ENCODE data around the gene NOLC1. TPM values are rescaled to one million over a fixed set of nuclear protein-coding genes. Genes with fewer than 3 reads are reported as not detected.

Gene NOLC1
- total and polyA plus RNA-seq, 10 of the 15 experiments (the other 5 are each of a cell fraction or from before 2014, with no cell fraction given), result 91.7 to 244 (median 128) TPM

DNA sequence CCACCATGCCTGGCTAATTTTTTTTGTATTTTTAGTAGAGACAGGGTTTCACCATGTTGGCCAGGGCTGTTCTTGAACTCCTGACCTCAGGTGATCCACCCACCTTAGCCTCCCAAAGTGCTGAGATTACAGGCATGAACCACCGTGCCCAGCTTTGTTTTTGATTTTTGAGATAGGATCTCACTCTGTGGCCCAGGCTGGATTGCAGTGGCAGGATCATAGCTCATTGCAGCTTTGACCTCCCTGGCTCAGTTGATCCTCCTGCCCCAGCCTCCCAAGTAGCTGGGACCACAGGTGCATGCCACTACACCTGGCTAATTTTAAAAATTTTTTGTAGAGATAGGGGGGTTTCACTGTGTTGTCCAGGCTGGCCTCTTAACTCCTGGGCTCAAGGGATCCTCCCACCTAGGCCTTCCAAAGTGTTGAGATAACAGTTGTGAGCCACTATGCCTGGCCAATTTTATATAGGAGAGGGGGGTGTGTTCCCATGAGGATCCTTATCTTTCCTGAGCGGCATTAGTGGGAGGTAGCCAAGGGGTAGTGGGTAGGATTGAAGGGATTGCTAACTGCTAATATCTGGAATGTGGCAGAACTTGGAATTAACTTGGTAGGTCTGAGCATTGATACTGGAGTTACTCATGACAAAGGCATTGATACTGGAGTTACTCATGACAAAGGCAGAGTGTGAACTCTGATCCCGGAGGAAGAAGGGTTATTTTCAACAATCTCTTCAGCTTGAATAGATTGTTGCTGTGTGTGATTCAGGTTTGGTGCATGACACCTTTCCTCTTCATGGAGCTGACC lies 1.0 kb upstream of the NOLC1 start:
- Histone ChIP-seq H3K4me3 (0 out of 2 replicates have a peak overlapping the region, but pooled peaks have one; percentile 57), H3K79me2 (ENCODE audit: control insufficient read depth, insufficient read depth, low read length) (peaks cover 42% of the 10 kb centered on the region), H3K9ac (ENCODE audit: control insufficient read depth, insufficient read depth, low read length) (peak overlapping the region; percentile 50; the same call in 1 of the 2 replicates), H3K4me1 (ENCODE audit: control insufficient read depth, insufficient read depth, low read length) (peaks cover 9% of the 10 kb centered on the region), H4K20me1 (ENCODE audit: control insufficient read depth, insufficient read depth) (no peaks in the 10 kb centered on the region; the same call in 1 of the 2 replicates), H2AFZ (ENCODE audit: control insufficient read depth, low read depth, low read length) (peak overlapping the region; percentile 18), H3K27ac (ENCODE audit: control insufficient read depth, insufficient read depth) (peak overlapping the region; percentile 59), H3K27me3 (replicated peaks in 1 of 2; ENCODE audit: control insufficient read depth in 2 of 2, insufficient read depth in 2 of 2, low read length in 1 of 2) (no peaks in the 10 kb centered on the region), H3K36me3 (ENCODE audit: control insufficient read depth in 2 of 2, insufficient read depth in 2 of 2, low read length in 1 of 2) (peaks cover 26 to 28% of the 10 kb centered on the region in 2 experiments; a peak in 3 of 4 replicates), H3K4me2 (ENCODE audit: control insufficient read depth, insufficient read depth) (peak overlapping the region; percentile 77; the same call in 1 of the 2 replicates), H3K9me3 (replicated peaks; ENCODE audit: control insufficient read depth, insufficient read depth, low read length) (no peaks in the 10 kb centered on the region)
- ChIA-PET POLR2A (interaction anchor here (1.0 to 2.6 kb wide), 10 partner anchors 9 to 333 kb away, joined by 3 to 19 read pairs (median 4); partner anchors contain the start of genes GBF1, OGA and PPRC1), RAD21 (ENCODE audit: unreplicated experiment) (interaction anchor here (0.6 to 2.1 kb wide), 7 partner anchors 12 to 271 kb away, joined by 3 to 12 read pairs (median 5); partner anchors contain the start of gene PPRC1), CTCF (interaction anchor here (1.0 to 3.0 kb wide), 8 partner anchors 13 to 248 kb away, joined by 3 to 24 read pairs (median 6); partner anchors contain the start of gene PPRC1), SMC1A (ENCODE audit: uncharacterized antibody, unreplicated experiment) (interaction anchor here (0.5 to 5.0 kb wide), 7 partner anchors 13 to 36 kb away, joined by 3 to 29 read pairs (median 5); partner anchors contain the start of gene PPRC1)
- TF ChIP-seq POU2F2 (IDR thresholded peaks at IDR 0.05; ENCODE audit: borderline replicate concordance, low read depth, low read length) (no peak), NRF1 (conservative IDR thresholded peaks at IDR 0.05; ENCODE audit: low read depth, low read length) (no peak), SREBF2 (IDR thresholded peaks at IDR 0.05; ENCODE audit: low read length) (no peak), EP300 (IDR thresholded peaks at IDR 0.05; ENCODE audit: borderline replicate concordance in 1 of 2, control insufficient read depth in 1 of 2, low read depth in 2 of 2, low read length in 2 of 2) (no peak), POLR2A (IDR thresholded peaks at IDR 0.05; ENCODE audit: low read depth, low read length) (no peak), POLR2AphosphoS5 (IDR thresholded peaks at IDR 0.05; ENCODE audit: low read length) (no peak), RB1 (IDR thresholded peaks at IDR 0.05; ENCODE audit: borderline replicate concordance) (no peak), KLF5 (IDR thresholded peaks at IDR 0.05; ENCODE audit: partially characterized antibody) (no peak), ATF7 (IDR thresholded peaks at IDR 0.05; ENCODE audit: low read depth) (no peak), CBX5 (IDR thresholded peaks at IDR 0.05; ENCODE audit: low read depth) (no peak), ZNF217 (IDR thresholded peaks at IDR 0.05) (no peak), ESRRA (IDR thresholded peaks at IDR 0.05; ENCODE audit: low read length) (no peak), HDAC2 (IDR thresholded peaks at IDR 0.05) (no peak), FOS (IDR thresholded peaks at IDR 0.05; ENCODE audit: borderline replicate concordance, extremely low read depth, insufficient read length) (no peak), MXI1 (IDR thresholded peaks at IDR 0.05; ENCODE audit: low read depth, low read length) (no peak), CHD4 (IDR thresholded peaks at IDR 0.05) (no peak), ZNF622 (IDR thresholded peaks at IDR 0.05) (no peak), NR2C2 (IDR thresholded peaks at IDR 0.05; ENCODE audit: borderline replicate concordance, control insufficient read depth, insufficient read length, low read depth) (no peak)
- TF ChIP-seq, protein P1, sequence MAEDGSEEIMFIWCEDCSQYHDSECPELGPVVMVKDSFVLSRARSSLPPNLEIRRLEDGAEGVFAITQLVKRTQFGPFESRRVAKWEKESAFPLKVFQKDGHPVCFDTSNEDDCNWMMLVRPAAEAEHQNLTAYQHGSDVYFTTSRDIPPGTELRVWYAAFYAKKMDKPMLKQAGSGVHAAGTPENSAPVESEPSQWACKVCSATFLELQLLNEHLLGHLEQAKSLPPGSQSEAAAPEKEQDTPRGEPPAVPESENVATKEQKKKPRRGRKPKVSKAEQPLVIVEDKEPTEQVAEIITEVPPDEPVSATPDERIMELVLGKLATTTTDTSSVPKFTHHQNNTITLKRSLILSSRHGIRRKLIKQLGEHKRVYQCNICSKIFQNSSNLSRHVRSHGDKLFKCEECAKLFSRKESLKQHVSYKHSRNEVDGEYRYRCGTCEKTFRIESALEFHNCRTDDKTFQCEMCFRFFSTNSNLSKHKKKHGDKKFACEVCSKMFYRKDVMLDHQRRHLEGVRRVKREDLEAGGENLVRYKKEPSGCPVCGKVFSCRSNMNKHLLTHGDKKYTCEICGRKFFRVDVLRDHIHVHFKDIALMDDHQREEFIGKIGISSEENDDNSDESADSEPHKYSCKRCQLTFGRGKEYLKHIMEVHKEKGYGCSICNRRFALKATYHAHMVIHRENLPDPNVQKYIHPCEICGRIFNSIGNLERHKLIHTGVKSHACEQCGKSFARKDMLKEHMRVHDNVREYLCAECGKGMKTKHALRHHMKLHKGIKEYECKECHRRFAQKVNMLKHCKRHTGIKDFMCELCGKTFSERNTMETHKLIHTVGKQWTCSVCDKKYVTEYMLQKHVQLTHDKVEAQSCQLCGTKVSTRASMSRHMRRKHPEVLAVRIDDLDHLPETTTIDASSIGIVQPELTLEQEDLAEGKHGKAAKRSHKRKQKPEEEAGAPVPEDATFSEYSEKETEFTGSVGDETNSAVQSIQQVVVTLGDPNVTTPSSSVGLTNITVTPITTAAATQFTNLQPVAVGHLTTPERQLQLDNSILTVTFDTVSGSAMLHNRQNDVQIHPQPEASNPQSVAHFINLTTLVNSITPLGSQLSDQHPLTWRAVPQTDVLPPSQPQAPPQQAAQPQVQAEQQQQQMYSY (CRISPR knock-in tag; IDR thresholded peaks at IDR 0.05), result no peak
- TF ChIP-seq, protein P2, sequence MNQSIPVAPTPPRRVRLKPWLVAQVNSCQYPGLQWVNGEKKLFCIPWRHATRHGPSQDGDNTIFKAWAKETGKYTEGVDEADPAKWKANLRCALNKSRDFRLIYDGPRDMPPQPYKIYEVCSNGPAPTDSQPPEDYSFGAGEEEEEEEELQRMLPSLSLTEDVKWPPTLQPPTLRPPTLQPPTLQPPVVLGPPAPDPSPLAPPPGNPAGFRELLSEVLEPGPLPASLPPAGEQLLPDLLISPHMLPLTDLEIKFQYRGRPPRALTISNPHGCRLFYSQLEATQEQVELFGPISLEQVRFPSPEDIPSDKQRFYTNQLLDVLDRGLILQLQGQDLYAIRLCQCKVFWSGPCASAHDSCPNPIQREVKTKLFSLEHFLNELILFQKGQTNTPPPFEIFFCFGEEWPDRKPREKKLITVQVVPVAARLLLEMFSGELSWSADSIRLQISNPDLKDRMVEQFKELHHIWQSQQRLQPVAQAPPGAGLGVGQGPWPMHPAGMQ (IDR thresholded peaks at IDR 0.05; ENCODE audit: borderline replicate concordance), result no peak
- TSS peak; percentile 94 for BruUV-seq (replicated peaks)
- intact Hi-C loops (cut with micrococcal nuclease; ENCODE audit: unreplicated experiment), result no loop called here
- ATAC-seq (no peak), DNase-seq (ENCODE audit: low read depth, low spot score) (no peak), FAIRE-seq (no peak)
- in situ Hi-C loops (cut with MboI), result no loop called here
- WGBS (ENCODE audit: insufficient coverage, insufficient replicate concordance, low lambda C conversion rate, missing lambda C conversion rate), result 12% methylated on average over 3 of the region's 3 CpGs
